ENCODE data around the gene GALT. TPM values are rescaled to one million over a fixed set of nuclear protein-coding genes. Genes with fewer than 3 reads are reported as not detected.

Gene GALT
- total and polyA plus RNA-seq, 8 donors = 42.8 to 81.6 (median 67.5) TPM

GRCh38 chr9:34665381-34666250, 19.1 kb downstream of the GALT start:
- Histone ChIP-seq H3K4me3 (peak overlapping the region; percentile 62 to 68), H3K9me3 (peaks cover 0 to 3% of the 10 kb centered on the region in 2 donors), H3K4me1 (peaks cover 0 to 25% of the 10 kb centered on the region in 2 donors), H3K36me3 (peaks cover 0 to 6% of the 10 kb centered on the region in 2 donors), H3K27ac (peak overlapping the region; percentile 94 to 98), H3K27me3 (no peaks in the 10 kb centered on the region)
- DNase-seq (peak; percentile 92 to 98 (median 96)), ATAC-seq (peak; percentile 92)
- no peak for TF ChIP-seq CTCF (IDR thresholded peaks at IDR 0.05)
- intact Hi-C loops (cut with DNase I) = no loop called here

- Histone ChIP-seq H3K36me3 (peaks cover 0 to 6% of the 10 kb centered on the region in 2 donors), H3K4me3 (no peak overlapping the region), H3K27ac (no peak overlapping the region), H3K4me1 (peaks cover 0 to 13% of the 10 kb centered on the region in 2 donors), H3K27me3 (no peaks in the 10 kb centered on the region), H3K9me3 (peaks cover 0 to 3% of the 10 kb centered on the region in 2 donors)
- no peak for TF ChIP-seq CTCF (IDR thresholded peaks at IDR 0.05)
- ATAC-seq (no peak), DNase-seq (no peak)
- intact Hi-C loops (cut with DNase I) = no loop called here
Measured at GRCh38 chr9:34669809-34670562, 23.5 kb downstream of the GALT start.

DNA sequence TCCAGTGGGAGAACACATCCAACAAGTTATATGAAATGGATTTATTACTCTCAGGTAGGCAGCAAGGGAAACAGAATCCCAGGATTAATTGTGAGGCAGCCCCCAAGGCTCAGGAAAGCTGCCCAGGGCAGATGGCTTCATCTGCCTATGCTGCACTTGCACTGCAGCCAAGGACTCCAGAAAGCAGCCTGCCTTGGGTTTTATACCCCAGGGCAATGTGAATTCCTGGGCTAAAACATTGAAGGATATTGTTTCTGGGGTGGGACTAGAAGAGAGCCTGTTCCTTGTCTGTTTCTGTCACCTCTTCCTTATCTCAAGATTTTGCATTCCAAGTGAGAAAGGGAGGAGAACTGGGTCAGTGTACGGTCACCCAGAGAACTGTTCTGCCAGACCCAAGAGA, 24.8 kb downstream of the GALT start:
- intact Hi-C loops (cut with DNase I) = no loop called here
- TF ChIP-seq CTCF (IDR thresholded peaks at IDR 0.05) = no peak
- Histone ChIP-seq H3K27me3 (no peaks in the 10 kb centered on the region), H3K4me3 (no peak overlapping the region), H3K36me3 (peaks cover 0 to 6% of the 10 kb centered on the region in 2 donors), H3K9me3 (peaks cover 0 to 3% of the 10 kb centered on the region in 2 donors), H3K27ac (no peak overlapping the region), H3K4me1 (peaks cover 0 to 10% of the 10 kb centered on the region in 2 donors)
- ATAC-seq = no peak
- no peak for DNase-seq

DNA sequence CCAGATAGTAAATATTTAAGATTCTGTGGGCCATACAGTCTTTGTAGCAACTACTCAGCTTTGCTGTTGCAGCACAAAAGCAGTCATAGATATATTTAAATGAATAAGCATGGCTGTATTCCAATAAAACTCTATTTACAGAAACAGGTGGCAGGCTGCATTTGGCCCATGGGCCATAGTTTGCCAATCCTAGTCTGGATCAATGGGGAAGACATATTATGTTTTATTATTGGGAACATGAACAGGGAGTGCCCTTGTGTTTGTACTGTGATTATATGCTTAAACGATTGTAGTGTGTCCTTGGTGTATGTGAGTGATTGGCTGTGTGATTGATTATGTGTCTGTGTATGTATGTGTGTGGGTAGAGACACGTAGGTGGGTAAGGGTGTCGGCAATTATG, 28.0 kb downstream of the GALT start:
- DNase-seq (no peak), ATAC-seq (no peak)
- Histone ChIP-seq H3K4me3 (no peak overlapping the region), H3K4me1 (no peaks in the 10 kb centered on the region), H3K27ac (no peak overlapping the region), H3K9me3 (peaks cover 0 to 2% of the 10 kb centered on the region in 2 donors), H3K36me3 (peaks cover 0 to 3% of the 10 kb centered on the region in 2 donors), H3K27me3 (no peaks in the 10 kb centered on the region)
- intact Hi-C loops (cut with DNase I) = no loop called here
- no peak for TF ChIP-seq CTCF (IDR thresholded peaks at IDR 0.05)

Data from left lung (tissue), 10 donors.